GM19035 (cell line): ENCODE measurements around the gene PXYLP1.
A peak's percentile ranks its signal among the peaks of the same experiment; 100 is the strongest.
"Not testable (repeated sequence)": the region's sequence is repeated elsewhere in the genome, so short reads cannot be mapped to it uniquely, and the experiment has no call there.

Experiments
- ATAC-seq: cut with Tn5 transposase; IDR thresholded peaks from one replicate; pipeline ENCODE4 v1.9.1; 2021; ENCODE audit not compliant: unreplicated experiment

Gene PXYLP1

DNA sequence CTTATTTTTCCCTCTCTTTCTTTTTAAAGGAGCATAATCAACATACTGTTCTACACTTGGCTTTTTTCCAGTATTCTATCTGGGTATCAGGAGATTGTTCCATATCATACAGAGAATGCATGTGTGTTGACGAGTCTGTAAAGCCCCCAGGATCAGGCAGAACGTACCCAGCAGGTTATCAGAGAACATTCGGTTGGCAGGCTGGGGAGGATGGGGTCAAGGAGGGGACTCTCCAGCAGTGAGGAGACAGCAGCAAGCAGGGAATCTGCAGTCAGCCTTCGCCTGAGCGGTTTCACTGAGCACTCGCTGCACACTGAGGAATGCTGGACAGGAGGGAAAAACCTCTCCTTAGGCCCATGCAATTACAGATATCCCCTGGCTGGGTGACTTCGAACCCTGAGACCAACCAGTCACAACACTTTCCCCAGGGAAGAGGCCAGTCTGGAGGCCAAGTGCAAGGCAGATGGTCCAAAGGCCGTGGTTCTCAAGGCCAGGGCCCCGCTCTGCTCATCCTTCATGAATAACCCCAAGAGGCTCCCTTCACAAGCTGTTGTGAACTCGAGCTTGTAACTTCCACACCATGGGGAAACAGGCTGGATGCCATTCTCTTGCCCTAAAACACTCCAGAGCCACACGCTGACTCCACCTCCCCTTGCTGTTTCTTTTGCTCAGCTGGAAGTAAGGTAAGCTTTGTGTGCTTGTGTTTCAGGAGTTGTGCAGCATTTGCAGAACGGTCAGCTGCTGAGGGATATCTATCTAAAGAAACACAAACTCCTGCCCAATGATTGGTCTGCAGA, 60.1 kb downstream of the PXYLP1 start:
- ATAC-seq, result no peak

DNA sequence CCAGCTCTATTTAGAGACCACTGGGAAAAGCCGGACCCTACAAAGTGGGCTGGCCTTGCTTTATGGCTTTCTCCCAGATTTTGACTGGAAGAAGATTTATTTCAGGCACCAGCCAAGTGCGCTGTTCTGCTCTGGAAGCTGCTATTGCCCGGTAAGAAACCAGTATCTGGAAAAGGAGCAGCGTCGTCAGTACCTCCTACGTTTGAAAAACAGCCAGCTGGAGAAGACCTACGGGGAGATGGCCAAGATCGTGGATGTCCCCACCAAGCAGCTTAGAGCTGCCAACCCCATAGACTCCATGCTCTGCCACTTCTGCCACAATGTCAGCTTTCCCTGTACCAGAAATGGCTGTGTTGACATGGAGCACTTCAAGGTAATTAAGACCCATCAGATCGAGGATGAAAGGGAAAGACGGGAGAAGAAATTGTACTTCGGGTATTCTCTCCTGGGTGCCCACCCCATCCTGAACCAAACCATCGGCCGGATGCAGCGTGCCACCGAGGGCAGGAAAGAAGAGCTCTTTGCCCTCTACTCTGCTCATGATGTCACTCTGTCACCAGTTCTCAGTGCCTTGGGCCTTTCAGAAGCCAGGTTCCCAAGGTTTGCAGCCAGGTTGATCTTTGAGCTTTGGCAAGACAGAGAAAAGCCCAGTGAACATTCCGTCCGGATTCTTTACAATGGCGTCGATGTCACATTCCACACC, 60.9 kb downstream of the PXYLP1 start:
- ATAC-seq, result no peak

- no peak for ATAC-seq
Observed at GRCh38 chr3:141294301-141294700, 62.7 kb downstream of the PXYLP1 start.

- no peak for ATAC-seq
Observed at GRCh38 chr3:141294848-141295247, 63.2 kb downstream of the PXYLP1 start.

GRCh38 chr3:141300426-141300825, 68.8 kb downstream of the PXYLP1 start:
- ATAC-seq, result not testable (repeated sequence)

- ATAC-seq, result no peak
Observed at GRCh38 chr3:141302364-141303141, 70.9 kb downstream of the PXYLP1 start.

- peak; percentile 81 for ATAC-seq
Observed at GRCh38 chr3:141303481-141304223, 72.0 kb downstream of the PXYLP1 start.

GRCh38 chr3:141305436-141305835, 73.8 kb downstream of the PXYLP1 start:
- no peak for ATAC-seq

DNA sequence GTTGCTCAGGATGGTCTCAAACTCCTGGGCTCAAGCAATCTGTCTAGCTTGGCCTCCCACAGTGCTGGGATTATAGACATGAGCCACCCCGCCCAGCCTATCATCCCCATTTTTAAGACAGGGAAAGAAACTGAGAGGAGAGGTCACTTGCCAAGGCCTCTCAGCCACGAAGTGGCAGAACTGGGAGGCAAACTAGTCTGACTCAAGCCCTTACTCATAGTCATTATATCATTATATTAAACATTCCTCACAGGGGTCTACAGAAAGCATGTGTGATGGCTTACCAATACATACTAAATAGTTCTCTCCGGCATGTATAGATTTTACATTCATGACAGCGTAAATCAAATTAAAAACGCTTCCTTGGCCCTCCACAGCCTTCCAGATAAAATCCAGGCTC, 74.7 kb downstream of the PXYLP1 start:
- no peak for ATAC-seq

- no peak for ATAC-seq
Observed at GRCh38 chr3:141306922-141307321, 75.3 kb downstream of the PXYLP1 start.

- ATAC-seq, result no peak
Observed at GRCh38 chr3:141307351-141308059, 75.9 kb downstream of the PXYLP1 start.

DNA sequence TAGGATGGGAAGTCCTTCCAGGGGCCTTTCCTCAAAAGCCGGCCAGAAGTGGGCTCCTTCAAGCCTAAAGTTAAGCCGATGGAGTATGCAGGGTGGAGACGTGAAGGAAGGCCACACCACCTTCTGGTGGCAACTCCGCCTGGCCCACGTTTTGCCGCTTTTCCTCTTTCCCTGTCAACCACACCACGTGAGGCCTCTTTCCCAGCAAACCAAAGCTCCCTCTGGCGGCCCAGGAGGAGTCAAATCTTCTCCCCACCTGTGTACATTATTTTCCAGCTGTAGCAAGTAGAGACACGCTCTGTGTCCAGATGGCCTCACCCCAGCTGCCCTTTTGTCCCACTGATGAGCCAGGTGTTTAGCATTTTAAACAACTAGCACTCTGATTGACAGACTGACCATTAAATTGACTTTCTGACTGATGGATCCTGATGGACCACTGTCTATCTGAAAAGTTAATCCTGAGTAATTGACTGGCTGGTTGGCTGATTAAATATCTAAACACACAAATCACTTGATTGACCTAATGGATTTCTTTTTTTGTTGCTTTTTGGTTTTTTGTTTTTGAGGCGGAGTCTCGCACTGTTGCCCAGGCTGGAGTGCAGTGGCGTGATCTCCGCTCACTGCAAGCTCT, 77.1 kb downstream of the PXYLP1 start:
- no peak for ATAC-seq

DNA sequence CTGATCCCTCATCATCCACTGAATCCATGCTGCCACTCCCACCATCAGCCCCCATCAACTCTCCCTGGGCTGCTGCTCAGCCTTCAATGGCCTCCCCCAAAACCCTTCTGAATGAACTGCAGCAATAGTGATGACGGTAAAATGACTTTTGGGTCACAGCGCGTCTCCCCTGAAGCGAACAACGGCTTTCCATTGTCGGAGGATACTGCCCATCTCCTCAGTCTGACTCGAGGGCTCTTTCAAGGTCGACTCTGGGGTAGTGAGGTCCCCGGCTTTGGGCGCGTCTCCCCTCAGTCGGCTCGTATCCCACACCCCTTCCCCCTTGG, 79.5 kb downstream of the PXYLP1 start:
- no peak for ATAC-seq

DNA sequence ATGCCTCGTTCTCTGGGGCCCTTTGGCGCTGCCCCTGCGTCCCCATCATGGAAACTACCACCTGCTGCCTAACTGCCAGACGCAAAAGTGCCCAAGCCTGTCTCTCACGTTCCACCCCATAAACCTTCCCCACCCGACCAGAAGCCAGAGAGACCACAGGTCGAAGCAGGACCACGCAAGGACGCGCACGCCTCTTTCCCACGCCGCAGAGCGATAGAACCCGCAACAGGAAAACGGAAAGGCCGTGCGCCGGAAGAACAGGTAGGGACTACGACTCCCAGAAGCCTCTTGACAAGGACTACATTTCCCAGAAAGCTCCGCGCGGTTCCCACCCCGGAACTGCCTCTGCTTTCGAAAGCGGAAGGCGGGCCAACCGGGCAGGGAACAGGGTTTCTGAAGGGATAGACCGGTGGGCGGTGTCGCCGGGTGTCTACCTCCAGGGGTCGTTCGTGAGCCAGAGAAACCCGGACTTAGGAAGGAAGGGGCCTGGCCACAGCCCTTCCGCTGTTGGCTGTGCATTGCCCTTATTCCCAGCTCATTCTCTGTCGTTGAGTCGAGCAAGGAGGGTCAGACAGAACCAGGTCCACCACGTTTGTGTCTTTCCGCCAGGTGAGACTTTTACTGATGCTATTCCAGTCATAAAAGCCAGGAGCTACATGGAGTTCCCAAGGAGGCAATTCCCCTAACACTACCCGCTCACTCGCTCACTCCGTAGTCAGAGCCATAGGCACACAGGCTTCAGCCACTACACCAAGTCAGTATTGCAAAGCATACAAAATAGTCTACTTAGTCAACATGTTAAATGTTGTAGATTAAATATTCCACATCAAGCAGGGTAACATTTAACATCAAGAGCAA, 80.1 kb downstream of the PXYLP1 start:
- peak; percentile 98 for ATAC-seq

DNA sequence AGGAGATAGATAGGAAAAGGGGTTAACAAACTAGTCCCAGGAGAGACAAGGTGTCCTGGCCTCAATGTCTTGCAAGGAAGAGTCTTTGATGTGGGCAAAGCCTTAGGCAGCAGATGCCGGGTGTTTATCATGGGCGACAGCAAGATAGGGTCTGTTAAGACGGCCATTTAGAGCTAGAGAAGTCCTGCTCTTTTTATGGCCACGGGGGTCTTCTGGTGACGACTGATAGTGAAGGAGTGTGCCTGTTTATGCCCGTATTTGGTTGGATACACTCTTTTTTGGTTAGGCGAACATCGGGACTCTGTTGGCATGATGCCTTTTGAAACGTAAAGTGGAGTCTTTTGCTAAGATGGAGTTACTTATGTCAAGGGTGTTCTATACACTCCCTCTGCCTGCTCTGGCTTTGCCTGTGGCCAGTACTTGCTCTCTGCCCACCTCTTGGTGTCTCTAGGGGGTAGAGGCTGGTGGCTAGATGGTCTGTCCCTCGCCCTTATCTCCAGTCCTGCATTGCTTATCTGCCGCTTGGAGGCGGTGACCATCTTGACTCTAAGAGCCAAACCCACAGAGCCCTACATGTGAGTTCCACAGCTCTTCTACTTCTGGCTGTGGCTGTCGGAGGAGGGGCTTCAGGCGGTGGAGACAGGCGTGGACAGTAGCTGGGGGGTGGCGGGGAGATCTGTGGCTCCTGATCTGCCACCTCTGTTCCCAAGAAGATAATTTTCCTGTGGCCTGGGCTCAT, 80.9 kb downstream of the PXYLP1 start:
- no peak for ATAC-seq

DNA sequence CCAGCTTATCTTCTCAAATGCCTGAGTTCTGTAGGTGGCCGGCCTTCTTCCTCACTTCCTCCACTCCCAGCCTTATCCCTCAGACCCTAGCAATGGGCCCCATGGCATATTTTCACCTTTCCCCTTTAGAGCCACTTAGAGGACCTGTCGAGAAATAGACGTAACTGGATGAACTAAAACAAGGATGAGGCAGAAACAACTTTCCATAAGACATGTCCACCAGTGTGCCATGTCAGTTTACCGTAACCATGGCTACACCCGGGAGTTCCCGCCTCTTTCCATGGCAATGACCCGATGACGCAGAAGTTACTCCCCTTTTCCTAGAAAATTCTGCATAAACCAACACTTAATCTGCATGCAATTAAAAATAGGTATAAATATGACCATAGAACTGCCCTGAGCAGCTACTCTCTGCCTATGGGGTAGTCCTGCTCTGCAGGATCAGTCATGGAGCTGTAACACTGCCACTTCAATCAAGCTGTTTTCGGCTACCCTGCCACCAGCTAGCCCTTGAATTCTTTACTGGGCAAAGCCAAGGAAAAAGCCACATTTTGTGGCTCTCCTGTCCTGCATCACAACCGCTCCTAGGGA, 81.6 kb downstream of the PXYLP1 start:
- ATAC-seq, result no peak

- not testable (repeated sequence) for ATAC-seq
Observed at GRCh38 chr3:141314415-141314814, 82.8 kb downstream of the PXYLP1 start.

GRCh38 chr3:141316851-141317250, 85.2 kb downstream of the PXYLP1 start:
- no peak for ATAC-seq
